Astrocyte of the hippocampus (primary cell): Measurements from ENCODE around the gene ZNF804B.

Source experiments
- DNase-seq: peaks from one replicate; pipeline ENCODE4 v3.0.0; 2011; ENCODE audit warnings: low read depth, low spot score

Gene ZNF804B

DNA sequence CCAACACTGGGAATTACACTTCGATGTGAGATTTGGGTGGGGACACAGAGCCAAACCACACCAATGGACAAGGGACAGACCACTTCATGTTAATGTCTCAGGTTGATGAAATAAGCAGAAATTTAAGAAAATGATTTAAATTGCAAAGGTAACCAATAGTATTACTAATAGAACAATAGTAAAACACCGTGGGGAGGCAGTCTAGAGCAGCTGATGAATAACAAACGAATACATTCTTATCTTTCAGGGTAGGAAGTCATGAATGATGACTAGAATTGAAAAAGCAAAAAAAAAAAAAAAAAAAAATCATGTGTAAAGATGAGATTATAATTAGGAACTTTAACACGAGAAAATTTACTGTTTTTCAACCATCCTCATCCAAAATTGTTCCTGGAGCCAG is 207.9 kb downstream of the ZNF804B start:
- DNase-seq: no peak

DNA sequence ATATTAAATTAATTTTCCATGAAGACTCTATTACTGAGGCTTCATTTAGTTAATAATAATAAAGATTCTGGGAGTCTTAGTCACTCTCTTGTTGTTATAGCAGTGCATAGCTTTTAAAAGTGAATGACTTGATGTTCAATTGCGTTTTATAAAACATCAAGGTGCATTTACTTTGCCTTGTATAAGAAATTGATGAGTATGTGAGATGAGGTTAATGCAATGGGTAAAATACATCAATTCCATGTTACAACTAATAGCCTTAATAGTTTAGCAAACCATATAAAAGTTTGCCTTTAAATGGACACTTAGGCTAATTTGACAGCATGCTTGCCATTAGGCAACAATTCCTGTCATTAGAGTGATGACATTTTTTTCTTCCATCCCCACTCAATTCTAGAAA is 209.7 kb downstream of the ZNF804B start:
- no peak for DNase-seq

DNA sequence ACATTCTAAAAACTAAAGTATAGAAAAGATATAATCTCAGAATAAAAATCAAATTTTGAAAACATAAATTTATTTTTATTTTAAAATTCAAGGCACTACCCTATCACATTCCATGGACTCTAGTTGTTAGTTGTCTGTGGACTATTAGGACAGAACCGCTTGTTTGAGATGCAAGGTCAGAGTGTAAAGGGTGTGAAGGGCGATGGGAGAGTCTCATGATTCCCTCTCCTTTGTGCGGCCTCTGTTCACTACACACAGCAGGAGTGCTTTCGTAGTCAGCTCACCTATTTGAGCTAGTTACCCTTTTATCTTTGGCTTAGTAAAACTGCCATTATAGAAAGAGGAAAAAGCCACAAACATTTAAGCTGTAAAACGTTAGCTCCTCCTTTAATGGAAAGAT is 225.8 kb downstream of the ZNF804B start:
- no peak for DNase-seq

DNA sequence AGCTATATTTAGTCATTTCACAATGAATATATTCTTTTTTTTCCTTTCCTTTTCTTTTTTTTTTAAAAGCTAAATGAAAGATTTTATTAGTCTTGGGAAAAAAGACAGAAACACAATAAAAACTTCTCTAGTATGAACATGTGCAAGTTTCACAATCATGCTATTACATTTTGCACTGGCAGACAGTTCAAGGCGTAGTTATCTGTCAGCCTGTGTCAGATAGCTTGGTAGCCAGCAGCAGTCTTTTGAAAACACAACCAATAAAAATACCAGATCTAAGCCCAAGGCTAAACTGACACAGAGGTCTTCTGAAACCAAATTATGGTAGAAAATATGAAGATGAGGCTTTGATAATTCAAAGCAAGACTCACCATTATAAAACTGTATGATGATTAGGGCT is 241.8 kb downstream of the ZNF804B start:
- no peak for DNase-seq

DNA sequence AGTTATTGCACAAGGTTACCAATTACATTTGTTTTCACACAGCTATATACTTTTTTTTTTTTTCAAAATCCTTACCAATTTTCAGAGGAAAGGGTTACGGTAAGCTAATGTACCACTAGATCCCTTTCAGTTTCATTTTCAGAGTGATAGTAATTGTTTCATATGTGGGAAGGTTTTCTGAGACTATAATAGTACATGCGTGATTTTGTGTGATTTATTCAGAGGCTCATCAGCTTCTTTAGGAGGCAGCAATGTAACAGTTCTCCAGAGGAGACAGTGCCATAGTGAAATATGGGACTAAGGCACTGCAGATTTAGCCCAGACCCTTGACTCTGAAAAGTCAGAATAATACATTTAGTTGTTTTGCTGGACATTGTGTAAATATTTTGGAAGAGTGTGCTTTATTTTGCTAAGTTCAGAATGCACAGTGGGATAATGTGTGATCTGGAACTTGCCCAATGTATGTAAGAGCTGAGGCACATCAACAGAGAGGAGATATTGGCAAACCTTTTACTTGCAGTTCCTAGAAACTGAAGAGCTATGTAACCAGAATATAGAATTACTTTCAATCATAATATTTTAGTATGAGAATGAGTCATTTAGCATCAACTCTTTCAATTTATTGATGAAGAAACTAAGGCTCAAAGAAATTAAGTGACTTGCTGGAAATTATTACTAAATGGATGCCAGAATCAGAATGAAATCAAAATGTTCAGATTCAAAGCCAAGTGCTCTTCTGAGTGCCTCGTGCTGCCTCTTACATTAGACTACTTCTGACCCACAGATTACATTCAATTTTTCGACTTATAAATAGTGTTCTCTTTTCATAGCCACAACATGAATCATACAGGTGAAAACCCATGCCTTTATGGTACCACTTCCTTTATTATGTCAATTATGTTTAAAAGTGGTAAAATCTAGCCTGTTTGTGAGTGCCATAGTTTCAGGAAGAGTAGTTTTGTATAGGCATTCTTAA is 243.8 kb downstream of the ZNF804B start:
- DNase-seq: no peak

DNA sequence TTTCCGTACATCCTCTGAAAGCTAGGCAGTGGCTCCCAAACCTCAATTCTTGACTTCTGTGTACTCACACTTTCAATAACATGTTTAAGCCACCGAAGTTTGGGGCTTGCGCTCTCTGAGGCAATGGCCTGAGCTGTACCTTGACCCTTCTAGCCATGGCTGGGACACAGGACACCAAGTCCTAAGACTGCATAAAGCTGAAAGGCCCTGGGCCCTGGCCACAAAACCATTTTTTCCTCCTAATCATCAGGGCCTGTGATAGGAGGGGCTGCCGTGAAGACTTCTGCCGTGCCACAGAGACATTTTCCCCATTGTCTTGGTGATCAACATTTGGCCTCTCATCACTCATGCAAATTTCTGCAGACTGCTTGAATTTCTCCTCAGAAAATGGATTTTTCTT is 252.5 kb downstream of the ZNF804B start:
- no peak for DNase-seq

DNA sequence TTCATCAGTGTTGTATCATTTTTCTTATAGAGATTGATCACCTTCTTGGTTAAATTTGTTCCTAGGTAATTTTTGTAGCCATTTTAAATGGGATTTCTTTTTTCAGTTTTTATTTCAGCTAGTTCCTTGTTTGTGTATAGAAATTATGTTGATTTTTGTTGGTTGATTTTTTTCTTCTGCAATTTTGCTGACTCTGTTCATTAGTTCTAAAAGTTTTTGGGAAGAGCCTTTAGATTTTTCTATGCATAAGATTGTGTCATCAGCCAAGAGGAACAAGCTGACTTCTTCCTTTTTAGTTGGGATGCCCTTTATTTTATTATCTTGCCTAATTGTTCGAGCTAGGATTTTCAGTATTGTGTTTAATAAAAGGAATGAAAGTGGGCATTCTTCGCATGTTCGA is 258.2 kb downstream of the ZNF804B start:
- DNase-seq: no peak

DNA sequence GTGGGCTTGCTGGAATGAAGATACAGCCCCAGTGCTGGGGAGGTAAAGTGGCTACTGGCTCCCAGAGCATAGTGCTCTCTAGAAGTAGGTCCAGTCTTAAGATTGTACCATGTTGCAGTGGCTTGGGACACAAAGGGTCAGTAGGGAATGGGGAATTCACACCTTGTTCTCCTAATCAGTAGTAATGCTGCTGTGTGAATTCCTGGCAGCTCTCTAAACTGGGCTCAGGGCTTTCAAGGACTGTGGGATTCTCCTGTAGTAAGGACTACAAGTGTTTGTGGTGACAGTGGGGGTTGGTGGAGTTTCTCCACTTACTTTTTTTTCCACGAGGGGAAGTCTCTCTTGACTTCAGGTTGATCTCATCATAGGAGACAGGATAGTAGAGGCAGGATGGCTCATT is 262.2 kb downstream of the ZNF804B start:
- no peak for DNase-seq

DNA sequence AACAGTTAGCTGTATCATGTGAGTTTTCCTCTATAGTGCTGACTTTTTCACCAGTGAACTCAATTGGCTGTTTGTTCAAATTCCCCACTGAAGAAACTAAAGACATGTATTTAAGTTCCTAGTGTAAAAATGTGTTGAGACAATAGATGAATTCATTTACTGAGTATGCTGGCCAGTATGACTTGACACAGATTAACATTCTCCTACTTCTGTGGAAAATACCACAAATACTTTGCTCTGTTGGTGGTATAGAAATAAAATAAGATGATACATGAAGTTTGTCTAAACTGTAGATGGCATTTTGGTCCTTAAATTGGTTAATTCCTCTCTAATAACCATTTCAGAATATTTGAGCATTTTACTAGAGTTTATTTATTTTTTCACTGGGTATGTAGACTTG is 263.7 kb downstream of the ZNF804B start:
- peak; percentile 31 for DNase-seq

DNA sequence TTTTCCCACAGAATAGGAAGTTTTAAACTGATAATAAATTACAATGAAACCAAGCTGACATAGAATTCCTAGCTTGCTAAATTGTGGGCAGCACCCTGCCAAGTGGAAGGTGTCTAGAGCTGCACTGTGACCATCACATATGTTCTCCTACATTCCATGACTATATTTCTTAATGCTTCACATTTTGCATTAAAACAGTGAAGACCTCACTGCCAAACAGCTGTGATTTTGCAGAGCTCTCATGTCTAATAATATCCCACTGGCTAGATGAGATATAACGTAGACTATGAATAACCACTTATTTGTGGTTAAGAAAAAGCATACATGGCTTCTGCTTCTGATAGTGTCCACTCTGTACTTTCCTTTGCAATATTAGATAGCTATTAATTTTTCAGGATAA is 264.4 kb downstream of the ZNF804B start:
- DNase-seq: no peak

DNA sequence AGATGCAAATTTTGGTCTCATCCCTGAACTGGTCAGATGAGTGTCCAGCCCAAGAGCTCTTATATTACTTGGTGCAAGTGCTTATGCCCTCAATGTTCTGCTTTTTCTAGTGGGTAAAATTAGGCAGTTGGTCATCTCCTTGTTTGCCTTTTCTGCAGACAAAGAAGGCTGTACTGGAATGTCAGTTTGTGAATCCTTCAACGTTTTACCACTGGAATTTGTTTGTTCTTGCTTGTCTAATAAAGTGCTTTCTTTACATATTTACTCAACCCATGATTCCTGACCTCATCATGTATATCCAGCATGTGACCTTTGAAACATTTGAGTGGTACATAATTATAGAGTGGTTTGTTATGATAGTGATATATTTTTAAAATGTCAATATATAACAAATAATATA is 268.3 kb downstream of the ZNF804B start:
- no peak for DNase-seq

DNA sequence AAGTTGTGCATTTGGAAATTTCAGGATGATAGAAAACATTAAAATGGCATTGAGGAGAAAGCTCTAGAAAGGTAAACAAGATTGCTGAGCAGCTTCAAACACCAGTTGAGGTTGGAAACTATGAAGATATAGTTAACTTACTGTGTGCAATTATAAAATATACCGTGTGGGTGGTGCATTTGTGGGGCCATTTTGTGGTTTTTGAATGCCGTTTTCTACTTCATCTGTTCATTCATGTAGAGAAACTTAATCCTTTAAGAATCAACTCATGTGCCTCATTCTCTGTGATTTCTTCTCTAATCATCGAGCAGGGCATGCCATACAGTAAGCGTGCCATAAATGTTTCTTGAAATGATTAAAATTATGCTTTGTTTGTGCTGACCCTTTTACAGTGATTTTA is 268.8 kb downstream of the ZNF804B start:
- peak; percentile 28 for DNase-seq

DNA sequence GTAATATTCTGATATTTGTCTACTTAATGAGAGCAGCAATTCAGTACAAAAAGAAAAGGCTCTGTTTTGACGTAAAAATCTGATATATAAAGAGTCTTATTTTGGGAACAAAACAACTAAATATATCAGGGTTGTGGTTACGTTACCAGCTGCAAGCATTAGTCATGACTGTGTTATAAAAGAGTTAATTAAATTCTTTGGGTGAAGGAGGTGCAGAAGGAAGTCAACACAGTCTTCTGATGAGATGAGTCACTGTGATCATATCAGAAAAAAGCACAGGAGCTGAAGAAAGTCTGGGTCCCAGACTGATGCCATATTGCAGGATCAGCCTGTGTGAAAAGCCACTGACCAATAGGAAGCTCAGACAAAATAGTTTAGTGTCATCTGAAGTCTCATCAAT is 270.4 kb downstream of the ZNF804B start:
- DNase-seq: peak; percentile 75

DNA sequence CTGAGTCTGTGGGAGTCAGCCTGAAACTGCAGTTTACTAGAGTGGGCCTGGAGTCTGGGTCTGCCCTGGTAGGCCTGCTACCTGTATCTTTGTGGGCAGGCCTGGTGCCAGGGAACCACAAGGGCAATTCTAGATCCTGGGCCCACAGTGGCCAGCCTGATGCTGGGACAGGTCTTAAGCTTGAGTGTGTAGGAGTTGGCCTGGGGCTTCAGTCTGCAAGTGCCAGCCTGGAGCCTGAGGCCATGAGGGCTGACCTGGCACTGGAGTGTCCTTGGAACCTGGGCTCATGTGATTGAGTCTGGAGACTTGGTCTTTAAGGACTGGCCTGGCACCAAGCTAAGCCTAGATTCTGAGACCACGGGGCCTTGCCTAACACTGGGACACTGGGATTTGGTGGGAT is 281.7 kb downstream of the ZNF804B start:
- no peak for DNase-seq

DNA sequence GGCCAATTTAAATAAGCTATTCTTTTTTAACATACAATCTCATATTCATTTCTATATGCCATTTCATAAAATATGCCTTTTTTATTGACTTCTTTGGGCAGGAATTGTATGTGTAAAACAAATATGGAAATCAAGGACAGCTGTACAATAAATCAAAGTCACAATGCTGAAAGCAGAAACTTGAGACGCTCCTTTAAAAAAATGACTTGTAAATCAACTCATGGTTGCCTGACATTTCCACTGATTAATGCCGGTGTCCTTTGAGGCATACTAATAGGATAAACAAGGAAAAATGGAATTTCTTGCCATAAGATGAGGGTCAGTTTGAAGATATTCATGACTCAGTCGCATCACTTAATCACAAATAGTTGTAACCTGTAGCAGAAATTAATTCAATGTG is 283.4 kb downstream of the ZNF804B start:
- DNase-seq: no peak

DNA sequence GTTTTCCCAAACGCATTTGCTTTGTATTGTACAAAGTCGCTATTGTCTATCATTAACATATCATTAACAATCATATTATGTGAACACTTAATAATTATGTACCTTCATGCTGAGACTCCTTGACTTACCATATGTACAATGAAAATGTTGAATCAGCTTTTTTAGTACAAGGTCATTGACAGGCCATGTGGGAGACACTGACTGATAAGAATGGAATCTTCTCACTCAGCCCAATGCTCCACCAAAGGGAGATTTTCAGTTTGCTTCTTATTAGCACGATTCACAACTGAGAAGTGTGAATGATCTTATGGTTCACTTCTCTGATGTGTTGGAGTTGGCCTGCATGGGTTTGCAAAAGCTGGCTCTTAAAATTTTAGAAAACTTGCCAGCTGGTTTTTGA is 289.5 kb downstream of the ZNF804B start:
- no peak for DNase-seq

DNA sequence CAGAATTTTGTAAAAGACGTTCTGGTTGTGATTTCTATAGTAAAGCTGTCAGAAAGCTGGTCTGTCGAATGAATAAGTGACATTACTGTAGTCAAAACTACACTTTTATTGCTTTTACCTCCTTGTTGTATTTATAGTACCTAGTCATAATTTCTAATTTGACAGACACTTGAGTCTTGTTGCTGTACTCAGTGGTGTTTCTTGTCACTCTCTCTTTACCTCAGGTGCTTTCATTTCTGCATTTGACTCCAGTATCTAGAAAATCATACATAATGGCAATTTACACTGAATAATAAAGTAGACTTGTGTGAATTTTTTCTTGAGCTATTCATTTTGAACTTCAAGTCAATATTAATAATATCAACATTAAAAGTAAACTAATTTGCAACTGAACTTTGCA is 293.6 kb downstream of the ZNF804B start:
- no peak for DNase-seq

DNA sequence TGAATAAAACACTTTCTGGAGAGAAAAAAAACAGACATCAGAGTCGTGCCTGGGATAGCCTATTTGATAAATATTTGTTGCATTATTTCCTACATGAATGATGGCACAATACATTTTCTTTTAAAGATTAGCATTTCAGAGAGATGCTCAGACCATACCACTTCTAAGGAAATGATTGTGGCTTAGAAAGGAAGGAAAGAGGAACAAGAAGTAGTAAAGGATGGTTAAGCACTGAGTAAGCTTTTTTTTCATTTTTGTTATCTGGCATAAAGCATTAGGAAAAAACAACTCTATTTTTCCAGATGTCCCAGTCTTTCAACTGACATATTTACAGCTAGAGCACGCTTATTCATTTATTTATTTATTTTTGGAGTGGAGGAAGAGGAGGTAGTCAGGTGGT is 294.9 kb downstream of the ZNF804B start:
- no peak for DNase-seq

DNA sequence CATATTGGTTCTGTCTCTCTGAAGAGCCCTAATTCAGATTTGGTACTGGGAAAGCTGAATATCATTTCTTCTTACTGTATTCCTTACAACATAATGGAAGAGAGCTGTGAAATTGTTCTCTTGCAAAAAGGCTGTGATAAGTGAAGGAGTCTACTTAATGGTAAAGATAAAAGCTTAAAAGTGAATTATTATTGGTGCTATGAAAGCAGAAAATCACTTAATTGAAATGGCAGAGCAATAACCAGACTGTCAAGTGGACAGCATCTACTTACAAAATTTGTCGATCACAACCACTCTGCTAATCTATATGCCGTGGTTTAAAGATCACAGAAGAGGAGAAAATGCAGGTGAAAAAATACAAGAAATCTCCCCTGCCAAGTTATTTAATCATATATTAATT is 300.7 kb downstream of the ZNF804B start:
- no peak for DNase-seq

DNA sequence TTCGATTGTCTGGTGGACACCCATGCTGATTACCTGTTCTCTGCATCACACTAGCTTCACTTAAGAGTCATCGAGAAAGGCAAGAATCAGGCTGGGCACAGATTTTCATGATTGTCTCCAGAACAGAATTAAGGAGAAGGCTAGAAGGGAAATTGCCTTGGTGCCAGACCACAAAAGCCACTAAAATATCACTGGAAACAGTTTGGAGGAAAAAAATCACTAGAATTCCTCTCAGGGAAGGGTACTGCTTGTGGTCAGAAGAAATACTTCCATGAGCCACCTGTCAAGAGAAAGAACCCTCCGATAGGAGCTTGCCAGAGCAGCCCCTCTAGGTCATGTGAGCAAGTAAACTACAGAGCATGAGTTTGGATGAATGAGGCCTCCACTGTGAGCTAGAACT is 305.3 kb downstream of the ZNF804B start:
- peak; percentile 69 for DNase-seq

DNA sequence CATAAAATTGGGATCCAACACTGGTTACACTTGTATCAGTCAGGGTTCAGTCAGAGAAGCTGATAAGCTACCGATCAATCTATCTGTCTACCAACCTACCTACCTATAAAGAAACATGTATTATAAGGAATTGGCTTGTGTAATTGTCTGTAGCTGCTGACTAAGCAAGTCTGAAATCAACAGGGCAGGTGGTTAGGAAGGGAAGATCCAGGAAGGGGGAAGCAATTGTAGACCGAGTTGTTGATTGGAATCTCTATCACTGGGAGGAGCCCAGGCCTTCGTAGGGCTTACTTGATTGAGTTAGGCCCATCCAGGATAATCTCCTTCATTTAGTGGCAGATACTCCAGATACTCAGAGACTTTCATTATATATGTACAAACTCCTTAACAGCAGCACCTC is 307.5 kb downstream of the ZNF804B start:
- no peak for DNase-seq

DNA sequence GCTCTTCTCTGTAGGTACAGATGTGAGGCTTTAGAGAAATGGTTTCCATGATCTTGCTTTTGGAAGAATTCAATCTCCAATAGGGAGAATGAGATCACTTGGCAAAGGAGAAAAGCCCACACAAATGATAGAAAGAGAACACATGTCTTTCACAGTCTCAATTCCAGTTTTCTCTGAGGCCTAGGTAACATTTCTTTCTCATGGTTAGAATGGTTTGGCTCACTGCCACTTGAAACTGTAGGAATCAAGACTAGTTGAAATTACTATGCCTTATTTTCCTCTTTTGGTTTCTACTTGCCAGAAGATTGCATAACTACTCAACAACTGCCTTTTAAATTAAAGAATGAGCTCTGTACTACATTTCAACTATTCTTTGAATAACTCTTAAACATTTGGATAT is 312.6 kb downstream of the ZNF804B start:
- DNase-seq: peak; percentile 66

DNA sequence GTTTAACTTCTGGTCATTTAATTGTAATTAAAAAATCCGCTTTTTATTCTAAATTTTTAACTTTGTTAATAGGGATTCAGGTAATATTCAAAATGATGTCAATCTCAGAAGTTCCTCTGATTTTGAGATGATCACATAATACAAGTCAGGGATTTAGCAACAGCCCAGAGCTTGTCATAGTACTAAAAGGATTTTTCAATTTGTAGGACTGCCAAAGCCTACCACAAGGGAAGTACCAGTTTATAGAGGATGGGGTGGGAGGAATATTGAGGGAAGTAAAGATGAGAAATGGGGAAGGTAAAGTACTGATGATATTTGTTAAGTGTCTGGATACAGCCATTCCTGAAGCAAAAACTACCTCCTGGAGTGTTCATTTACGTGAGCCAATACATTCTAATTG is 314.3 kb downstream of the ZNF804B start:
- no peak for DNase-seq

DNA sequence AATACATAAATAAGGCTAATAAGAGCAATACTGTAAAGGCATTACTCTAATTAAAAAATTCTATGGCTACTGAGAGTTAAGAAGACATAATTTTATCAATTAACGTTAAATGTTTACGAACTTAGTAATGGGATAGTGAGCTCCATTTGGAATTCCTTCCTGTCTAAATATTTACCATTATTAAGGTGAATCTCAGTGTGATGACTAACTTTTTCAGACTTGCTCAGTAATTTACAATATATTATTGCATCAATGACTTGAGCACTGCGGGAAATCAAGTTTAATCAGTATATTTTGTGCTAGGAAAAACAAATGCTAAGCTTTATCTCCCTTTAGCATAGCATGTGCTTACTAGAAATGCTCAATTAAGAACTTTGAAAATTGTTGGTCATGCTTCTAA is 318.5 kb downstream of the ZNF804B start:
- no peak for DNase-seq
